GM18507 (cell line): ENCODE data around the gene ACTRT2.

Source experiments
- DNase-seq: peaks from one replicate; pipeline ENCODE4 v3.0.0; 2011; ENCODE audit warnings: low read depth; ENCODE audit not compliant: insufficient read length; ENCODE audit errors: extremely low spot score
- FAIRE-seq: peaks from 2 replicates; lab custom pipeline; 2011; peaks lifted over from hg19 to GRCh38; lab: Jason Lieb, UNC

The ACTRT2 gene

DNA sequence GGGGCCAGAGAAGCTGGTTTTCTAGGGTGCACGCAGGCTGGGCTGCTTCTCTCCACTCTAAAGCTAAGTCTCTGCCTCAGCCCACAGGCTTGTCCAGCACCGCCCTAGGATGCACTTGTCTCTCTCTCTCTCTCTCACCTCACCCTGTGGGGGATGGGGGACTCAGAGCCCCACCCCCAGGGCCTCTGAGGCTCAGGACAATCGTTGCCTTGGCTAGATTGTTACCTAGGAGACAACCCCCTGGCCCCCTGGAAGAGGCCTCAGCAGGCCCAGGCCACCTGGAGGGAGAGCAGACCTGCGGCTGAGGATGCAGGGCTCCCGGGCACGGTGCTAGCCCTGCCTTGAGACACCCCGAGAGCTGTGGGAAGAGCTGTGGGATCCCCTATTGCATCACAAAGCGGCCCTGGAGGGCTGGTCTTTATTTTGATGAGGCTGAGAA is at the start of gene ACTRT2:
Gene ACTRT2, plus strand, starts transcription at position 235 of the 439 bp plus-strand sequence. CDS start 220 bp downstream, outside the sequence.
- no peak for DNase-seq
- FAIRE-seq, result no peak

DNA sequence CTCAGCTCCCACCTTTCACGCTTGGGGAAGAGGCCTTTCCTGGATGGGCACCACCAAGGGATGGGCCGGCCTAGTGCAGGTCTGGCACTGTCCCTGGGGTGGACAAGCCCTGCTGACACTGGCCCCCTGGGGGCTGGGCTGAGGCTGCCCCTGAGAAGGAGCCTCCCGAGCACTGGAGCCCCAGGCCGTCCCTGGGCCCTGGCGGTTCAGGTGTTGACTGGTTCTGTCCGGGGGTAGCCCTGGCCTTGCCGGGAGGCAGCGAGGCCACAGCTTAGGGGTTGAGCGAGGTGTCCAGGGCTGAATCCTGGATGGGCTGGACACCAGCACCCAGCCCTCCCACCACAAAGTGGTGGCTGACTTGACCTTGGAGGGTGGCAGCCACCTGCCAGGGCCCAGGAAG is 49.7 kb upstream of the ACTRT2 start:
- DNase-seq (no peak), FAIRE-seq (no peak)

DNA sequence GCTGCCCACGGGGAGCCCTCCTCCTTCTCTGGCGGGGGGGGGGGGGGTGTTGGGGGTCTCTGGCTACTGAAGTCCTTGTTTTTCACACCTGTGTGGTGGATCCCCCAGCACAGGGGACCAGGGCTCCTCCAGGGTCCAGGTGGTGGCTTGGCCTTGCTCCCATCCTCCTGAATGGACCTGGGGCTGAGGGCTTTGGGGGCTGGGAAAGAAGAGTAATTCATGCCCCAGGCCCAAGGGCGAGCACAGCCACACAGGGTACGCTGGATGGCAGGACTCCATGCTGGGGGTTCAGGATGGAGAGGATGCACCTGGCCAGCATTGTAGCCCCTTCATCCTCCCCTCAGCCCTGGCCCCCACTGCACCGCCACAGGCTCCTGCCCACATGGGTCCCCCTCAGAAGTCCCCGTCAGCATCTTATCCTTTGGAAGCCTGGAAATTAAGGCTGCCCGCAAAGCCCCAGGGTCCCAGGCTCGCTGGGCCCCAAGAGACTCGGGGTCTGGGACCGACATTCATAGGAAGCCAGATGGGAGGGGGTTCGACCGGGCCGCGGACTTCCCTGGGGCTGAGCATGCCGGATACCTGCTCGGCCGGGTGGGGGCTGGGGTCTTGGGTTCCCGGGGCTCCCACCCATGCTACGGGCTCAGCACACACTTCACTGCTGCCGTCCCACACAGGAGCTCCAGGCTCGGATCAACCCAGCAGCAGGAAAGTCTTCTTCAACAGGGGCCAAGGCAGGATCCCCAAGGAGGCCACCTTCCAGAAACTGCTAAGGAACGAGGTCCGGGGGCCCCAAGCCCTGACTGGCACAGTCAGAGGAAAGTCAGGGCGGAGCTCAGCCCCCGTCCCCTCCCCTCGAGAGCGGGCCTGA is 49.0 kb upstream of the ACTRT2 start:
- FAIRE-seq (no peak), DNase-seq (no peak)

DNA sequence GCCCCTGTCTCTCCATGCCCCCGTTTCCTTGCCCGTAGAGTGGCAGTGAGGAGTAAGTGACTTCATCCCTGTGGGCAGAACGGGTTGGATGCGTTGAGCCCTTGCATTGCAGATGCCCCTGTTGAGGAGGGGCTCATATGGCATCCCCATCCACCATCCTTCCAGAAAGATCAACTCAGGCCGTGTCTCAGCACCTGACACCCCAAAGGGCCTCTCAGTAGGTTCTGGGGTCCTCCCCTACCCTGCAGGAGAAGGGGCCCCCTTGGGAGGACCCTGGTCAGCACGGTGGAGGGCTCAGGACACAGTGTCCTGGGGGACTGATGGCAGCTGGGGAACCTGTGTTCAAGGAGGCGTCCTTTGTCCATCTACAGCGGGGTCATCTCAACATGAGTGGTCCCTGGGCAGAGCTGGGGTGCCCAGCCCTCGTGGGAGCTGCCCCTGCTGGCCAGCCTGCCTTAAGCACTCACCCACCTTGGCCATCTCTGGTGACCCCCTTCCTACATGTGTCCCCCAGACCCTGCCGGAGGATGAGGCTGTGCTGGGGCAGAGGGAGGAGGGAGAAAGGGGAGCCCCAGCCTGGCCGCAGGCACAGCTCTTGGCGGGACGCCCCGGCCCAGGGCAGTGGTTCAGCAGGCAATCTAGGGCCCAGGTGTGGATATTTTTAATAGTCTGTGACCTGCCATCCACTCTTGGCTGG is 48.2 kb upstream of the ACTRT2 start:
- no peak for FAIRE-seq

DNA sequence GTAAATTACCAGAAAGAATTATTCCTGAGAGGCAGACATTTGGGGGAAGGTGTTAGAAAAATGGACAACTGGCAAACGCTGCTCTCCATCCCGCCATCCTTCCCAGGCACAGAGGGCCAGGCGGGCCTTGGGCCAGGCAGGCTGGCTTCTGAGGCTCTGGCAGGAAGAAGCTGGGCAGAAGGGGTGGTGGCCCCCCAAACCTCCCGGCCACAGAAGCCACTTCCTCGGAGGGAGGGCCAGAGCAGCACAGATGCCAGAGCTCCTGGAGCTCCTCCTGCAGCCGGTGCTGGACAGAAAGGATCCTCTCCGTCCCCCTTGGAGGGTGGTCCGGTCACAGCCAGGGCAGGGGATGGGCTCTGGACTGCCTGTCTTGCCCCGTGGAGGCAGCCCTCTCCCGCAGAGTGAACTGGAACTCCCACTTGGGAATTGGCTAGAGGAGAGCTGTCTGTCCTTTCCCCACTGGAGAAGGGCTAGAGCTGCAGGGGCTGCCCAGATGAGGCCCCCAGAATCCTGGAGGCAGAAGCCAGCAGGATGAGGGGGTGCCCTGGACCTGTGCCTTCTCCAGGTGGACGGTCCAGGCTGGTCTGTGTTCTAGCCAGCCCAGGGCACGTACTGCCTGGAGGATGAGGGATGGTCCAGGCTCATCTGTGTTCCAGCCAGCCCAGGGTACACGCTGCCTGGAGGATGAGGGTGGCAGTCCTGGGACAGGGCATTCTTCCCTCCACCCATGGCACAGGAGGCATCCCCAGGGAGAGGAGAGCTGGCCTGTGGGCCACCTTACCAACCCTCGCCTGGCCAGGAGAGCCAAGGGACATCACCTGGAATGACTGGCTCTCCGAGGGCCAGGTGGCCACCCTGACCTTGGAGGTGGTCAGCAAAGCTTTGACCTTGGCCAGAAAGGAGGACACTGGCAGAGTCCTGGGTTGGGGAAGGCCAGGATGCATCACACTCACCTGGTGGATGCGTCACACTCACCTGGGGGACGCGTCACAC is 47.4 kb upstream of the ACTRT2 start:
- no peak for DNase-seq
- no peak for FAIRE-seq

More for the DNA sequence above, 48.2 kb upstream of the ACTRT2 start:
- DNase-seq, result no peak

DNA sequence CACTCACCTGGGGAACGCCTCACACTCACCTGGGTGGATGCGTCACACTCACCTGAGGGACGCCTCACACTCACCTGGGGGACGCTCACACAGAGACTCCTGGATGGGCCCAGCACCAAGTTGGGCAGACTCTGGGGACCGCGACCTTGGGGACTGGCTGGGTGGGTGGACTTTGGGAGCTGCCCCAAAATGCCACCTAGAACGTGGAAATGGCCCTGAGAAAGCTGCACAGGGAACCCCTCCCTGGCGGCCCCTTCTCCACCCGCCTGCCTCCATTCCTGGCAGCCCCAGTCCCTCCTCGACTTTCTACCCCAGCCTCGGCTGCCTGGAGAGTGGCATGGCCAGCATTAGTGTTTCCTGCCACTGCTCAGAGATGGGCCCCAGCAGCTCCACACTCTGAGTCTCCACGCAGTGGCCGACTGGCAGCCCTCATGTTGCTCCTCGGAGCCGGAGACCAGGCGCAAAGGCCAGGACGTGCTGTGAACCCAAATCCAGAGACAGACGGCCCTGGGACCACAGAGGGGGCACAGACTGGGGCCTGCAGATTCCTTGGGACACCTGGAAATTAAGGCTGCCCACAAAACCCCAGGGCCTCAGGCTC is 46.5 kb upstream of the ACTRT2 start:
- DNase-seq, result no peak

DNA sequence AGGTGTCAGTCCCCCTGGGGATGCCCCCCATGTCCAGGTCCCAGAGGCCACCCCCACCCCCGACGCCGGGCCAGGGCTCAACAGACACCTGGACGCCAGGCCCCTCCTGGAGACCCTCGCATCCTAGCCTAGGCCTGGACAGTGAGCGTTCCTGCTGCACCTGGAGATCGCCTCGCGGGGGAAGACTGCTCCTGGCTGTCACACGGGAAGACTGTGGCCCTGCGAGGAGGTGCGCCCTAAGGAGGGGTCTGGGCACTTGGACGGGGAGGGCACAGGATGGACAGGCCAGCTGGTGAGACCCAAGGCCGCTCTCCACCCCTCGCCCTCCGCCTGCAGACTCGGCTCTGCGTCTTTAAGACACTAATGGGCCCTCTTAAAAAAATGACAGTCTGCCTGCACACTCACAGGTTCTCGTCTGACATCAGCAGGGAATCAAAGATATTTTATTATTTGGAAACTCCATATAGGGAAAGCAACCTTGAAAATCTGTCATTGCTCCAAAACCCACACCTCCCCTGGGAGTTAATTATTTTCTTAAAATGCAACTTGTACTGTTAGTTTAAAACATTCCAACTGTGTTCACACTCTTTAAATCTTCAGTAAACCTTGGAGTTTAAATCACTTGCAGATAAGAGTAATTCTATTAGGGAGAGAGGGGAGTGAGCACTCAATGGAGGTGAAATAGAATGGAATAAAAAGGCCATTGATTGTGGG is 45.6 kb upstream of the ACTRT2 start:
- DNase-seq, result no peak
- FAIRE-seq, result no peak

More for the DNA sequence above, 46.5 kb upstream of the ACTRT2 start:
- FAIRE-seq, result no peak

DNA sequence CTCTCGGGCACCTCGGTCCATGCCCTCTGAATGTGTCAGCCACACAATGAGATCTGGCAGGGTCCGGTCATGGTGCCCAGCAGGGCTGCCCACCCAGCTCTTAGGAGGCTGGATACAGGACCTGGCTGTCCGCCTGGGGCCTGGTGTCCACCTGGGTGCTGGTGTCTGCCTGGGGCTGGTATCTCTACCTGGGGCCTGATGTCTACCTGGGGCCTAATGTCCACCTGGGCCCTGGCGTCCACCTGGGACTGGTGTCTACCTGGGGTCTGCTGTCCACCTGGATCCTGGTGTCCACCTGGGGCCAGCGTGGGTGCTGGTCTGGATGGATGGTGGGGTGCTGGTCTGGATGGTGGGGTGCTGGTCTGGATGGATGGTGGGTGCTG is 45.1 kb upstream of the ACTRT2 start:
- no peak for DNase-seq
- FAIRE-seq, result no peak

DNA sequence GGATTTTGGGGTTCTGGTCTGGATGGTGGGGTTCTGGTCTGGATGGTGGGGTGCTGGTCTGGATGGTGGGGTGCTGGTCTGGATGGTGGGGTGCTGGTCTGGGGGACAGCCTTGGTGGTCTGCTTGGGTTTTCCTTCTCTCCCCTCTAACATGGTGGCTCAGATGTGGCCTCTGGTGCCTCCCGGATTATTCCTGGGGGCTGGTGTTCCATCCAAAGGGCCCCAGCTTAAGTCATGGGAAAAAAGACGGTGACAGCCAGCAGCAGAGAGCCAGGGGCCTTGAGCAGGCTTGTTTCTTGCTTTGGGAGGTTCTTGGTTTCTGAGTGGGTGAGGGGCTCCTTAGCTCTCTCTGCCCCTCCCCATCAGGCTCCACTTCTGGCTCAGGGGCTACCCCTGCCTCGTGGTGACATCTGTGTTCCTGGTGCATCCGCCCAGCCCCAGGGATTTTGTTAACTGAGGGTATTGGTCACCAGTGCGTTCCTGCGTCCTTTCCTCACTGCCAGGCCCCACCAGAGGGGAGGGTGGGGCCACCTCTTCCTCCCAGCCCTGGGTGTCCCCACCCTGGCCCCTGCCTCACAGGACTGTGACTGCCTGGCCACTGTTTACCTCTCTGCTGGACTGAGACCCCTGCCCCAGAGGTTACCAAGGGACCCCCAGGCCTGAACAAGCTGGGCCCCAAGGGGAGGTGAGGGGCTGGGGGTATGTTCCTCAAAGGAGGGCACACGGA is 43.2 kb upstream of the ACTRT2 start:
- DNase-seq (no peak), FAIRE-seq (no peak)

DNA sequence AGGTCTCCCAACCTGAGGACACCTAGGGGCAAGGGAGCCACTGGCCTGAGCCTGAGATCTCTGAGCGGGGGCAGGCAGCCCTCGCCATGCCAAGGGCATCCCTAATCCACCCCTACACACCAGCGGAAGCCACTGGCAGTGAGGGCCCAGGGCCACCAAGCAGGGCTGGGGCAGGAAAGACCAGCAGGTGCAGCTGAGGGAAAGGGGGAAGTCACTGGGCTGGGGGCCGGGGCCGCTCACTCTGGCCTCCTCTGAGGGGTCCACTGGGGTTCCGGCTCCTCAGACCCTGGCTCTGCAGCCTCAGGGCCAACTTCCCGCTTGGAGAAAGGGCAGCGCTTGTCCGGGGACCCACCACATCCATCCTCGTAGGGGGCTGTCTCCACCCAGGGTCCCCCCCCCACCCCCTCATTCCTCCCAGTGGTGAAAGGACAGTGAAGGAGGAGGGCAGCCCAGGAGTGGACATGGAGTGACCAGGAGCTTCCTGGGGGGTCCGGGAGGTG is 42.5 kb upstream of the ACTRT2 start:
- FAIRE-seq (no peak), DNase-seq (no peak)

DNA sequence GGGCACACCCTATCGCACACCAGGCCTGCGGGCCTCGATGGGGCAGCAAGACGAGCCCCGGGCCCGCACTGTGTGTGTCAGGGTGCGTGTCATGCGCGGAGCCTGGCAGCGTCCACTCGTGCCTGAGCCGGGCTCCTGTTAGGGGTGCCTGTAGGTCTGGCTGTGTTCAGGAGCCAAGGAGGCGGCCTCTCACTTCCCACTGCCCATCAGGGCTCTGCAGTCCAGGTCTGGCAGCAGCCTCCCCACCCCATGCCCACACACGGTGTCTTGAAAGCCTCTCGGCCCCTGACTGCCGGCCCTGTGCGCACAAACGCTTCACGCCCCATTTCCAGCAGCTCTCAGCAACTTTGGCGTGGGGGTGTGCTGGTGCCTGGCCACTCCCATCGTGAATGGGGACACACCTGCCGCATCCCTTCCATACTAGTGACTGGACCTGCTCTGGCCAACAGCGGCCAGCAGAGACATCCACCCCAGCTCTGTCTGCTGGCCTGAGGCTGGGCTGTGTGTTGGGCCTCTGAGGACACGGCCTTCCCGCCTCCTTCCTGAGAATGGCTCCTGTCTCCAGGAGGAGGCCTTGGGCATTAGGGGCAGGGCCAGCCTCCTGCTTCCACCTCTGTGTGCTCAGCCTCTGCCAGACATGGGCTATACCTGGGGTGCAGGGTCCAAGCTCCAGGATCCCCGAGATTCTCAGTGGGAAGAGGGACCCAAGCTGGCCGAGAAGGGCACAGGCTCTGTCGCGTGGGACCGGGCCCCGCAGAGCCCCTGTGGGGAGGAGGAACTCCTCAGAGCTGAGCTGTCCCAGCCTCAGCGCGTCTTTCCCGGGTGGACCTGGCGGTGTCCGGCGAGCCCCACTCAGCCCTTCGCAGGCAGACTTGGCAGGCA is 41.8 kb upstream of the ACTRT2 start:
- FAIRE-seq (no peak), DNase-seq (no peak)

DNA sequence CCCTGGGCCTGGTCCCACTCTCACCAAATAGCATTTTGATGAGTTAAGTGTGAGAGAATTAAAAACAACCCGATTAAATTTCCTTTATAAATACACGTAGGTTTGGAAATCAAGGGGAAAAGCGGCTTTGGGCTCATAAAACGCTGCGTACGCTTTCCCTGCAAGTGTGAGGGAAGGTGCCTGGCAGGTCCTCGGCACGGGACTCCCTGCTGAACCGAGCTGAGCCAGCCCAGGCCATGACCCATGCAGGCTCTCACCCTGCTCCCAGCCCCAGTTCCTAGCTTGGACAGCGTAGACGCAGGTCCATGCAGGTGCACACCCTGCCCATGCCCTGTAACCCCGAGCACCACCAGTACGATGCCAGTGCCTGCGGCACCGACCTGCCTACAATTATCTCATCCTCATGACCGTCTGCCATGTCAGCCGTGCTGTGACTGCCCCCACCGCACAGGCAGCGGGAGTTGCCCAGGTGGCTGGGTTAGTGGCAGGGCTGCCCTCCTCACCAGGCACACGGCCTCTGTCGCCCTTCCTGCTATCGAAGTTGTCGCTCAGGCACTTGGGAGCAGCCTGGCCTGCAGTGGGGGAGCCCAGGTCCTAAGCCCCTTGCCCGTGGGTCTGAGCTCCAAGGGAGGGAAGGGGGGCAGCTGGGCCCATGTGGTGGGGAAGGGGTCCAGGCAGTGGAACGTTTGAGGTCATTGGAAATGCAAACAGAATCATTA is 41.0 kb upstream of the ACTRT2 start:
- DNase-seq, result no peak
- FAIRE-seq, result no peak

DNA sequence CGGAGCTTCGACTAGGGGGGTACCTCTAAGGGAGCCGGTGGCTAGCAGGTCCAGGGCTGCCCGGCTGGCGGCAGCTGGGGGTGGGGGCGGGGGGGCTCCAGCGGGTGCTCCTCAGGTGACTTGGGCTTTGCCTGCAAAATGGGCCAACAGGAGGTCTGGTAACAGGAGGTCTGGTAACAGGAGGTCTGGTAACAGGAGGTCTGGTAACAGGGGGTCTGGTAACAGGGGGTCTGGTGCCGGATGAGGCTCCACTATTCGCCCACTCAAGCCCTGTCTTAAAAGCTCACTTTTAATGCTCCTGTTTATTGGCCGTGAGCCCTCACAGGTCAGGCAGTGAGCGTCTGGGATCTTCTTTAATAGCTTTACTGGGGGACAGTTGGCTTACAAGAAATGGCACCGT is 40.4 kb upstream of the ACTRT2 start:
- no peak for FAIRE-seq
- DNase-seq, result no peak

DNA sequence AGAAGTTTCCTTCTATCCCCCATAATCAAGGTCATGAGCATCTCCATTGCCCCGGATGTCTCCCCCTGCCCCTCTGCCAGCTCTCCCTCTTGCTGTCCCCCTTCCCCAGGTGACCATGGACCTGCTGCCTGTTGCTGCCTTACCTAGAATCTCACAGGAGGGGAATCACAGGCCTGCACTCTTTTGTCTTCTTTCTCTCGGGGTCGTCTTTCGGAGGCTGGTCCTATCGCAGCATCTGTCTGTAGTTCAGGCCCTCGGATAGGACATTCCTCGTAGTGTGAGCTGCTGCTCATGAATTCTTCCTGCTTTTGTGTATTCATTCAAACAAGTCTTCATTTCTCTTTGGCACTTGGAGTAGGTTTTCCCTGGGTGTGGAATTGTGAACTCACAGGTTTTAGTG is 39.9 kb upstream of the ACTRT2 start:
- FAIRE-seq, result no peak
- no peak for DNase-seq

DNA sequence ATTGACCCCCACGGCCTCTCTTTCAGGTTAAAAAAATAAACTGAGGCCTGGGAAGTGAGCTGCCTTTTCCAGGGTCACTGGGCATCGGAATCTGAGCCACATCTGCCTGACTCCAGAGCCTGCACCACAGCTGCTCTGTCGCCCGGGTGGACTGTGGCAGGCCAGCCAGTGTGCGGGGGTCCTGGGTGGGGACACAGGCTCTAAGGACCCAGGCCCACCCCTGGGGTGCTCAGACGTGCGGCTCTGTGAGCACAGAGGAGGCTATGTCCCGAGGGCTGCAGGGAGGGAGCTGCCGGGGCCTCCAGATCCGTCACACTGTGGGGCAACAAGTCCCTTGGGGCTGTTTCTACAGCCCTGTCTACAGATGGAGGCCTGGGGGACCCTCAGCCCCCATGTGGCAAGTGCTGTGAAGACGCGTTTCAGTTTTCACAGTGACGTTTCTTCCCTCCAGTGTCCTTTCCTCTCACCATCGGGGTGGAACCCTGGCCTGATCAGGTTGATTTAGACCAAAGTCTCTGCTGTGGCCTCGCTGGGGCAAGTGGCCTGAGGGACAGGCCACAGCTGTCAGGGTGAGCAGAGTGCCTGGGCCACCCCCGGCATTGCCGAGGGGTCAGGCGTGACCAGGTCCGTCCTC is 39.2 kb upstream of the ACTRT2 start:
- no peak for DNase-seq
- no peak for FAIRE-seq
